Spleen (tissue), 11 donors: ENCODE measurements around the gene KSR2. TPM values are rescaled to one million over a fixed set of nuclear protein-coding genes. Genes with fewer than 3 reads are reported as not detected.

Source experiments
- DNase-seq: peaks from one replicate; pipeline ENCODE4 v3.0.0-alpha.2; 2020
- H3K27ac ChIP-seq, 8 donors: fragments of 200-600 bp; sonication (generic) in 7 of 8; 1 replicate in 4 of 8; 2 replicates in 4 of 8; pipeline versions ENCODE4 v1.5.0 to v1.8.0; 2016 to 2021; ENCODE audit warnings: inconsistent platforms in 4 of 8, mild to moderate bottlenecking in 4 of 8, moderate library complexity in 1 of 8
- H3K27me3 ChIP-seq, 7 donors: fragments of 200-600 bp; sonication (generic) in 6 of 7; replicated peaks in 1 of 7; 1 replicate in 4 of 7; 2 replicates in 3 of 7; pipeline versions ENCODE4 v1.5.0 to v1.8.0; 2016 to 2021; ENCODE audit warnings: inconsistent platforms in 3 of 7, mild to moderate bottlenecking in 1 of 7
- H3K36me3 ChIP-seq, 6 donors: fragments of 200-600 bp; sonication (generic) in 5 of 6; 1 replicate in 4 of 6; 2 replicates in 2 of 6; pipeline versions ENCODE4 v1.5.0 to v1.8.0; 2016 to 2021; ENCODE audit warnings: inconsistent platforms in 2 of 6
- H3K4me1 ChIP-seq, 6 donors: fragments of 200-600 bp; sonication (generic) in 5 of 6; 1 replicate in 3 of 6; 2 replicates in 3 of 6; pipeline versions ENCODE4 v1.5.0 to v1.8.0; 2016 to 2021; ENCODE audit warnings: inconsistent platforms in 3 of 6
- H3K4me3 ChIP-seq, 8 donors: fragments of 200-600 bp; sonication (generic) in 7 of 8; 1 replicate in 4 of 8; 2 replicates in 4 of 8; pipeline versions ENCODE4 v1.5.0 to v1.8.0; 2016 to 2021; ENCODE audit warnings: inconsistent platforms in 4 of 8, mild to moderate bottlenecking in 4 of 8, moderate library complexity in 2 of 8
- H3K9me3 ChIP-seq, 8 donors: fragments of 200-600 bp; sonication (generic) in 7 of 8; 1 replicate in 4 of 8; 2 replicates in 4 of 8; pipeline versions ENCODE4 v1.5.0 to v1.8.0; 2016 to 2021; ENCODE audit warnings: inconsistent platforms in 4 of 8
- CTCF ChIP-seq, 11 experiments: fragments of 200-600 bp in 7 of 11; fragments of 450-650 bp in 4 of 11; sonication (generic) in 4 of 11; IDR thresholded peaks in 8 of 11; conservative IDR thresholded peaks in 3 of 11; 1 replicate in 7 of 11; 2 replicates in 4 of 11; pipeline versions ENCODE4 v1.4.0 to v1.8.0; 2016 to 2021; ENCODE audit warnings: antibody characterized with exemption in 11 of 11, inconsistent platforms in 4 of 11, mild to moderate bottlenecking in 1 of 11
- POLR2A ChIP-seq, 3 donors: fragments of 450-650 bp; IDR thresholded peaks; one replicate each; pipeline ENCODE4 v1.5.1; 2017; ENCODE audit warnings: antibody characterized with exemption in 3 of 3, mild to moderate bottlenecking in 1 of 3
- POLR2AphosphoS5 ChIP-seq, 3 donors: sonication (generic); formaldehyde crosslinking; IDR thresholded peaks; one replicate each; pipeline ENCODE4 v1.5.1; 2017; ENCODE audit warnings: antibody characterized with exemption in 3 of 3
- WGBS, 5 donors: extraction: QIAGEN DNeasy Blood & Tissue Kit in 3 of 5; methylation state at CpG; one replicate each; pipeline versions ENCODE4 v1.1.5 to v1.1.7; 2013 to 2018; 5-methylcytosine and 5-hydroxymethylcytosine counted together
- intact Hi-C: fragments of 100-400 bp; cut with DNase I; formaldehyde crosslinking; loops from one replicate; pipeline ENCODE4 v1.15.0; 2023; ENCODE audit warnings: low total_unique reads
- polyA plus RNA-seq, 3 donors: library from polyadenylated mRNA; stranded (reverse); fragments of 200-250 nt; gene quantifications; one replicate each; pipeline ENCODE4 v1.2.1, GENCODE V29; 2013
- total RNA-seq, 7 donors: library from RNA; depleted of rRNA in 3 of 7; stranded (reverse); fragments of >200 nt in 3 of 7; fragmentation: NEBNext Ultra II Directional in 4 of 7; extraction: Animal tissue kit (Norgen Biotek cat#: 25700) in 4 of 7; gene quantifications; one replicate each; pipeline versions ENCODE4 v1.1.0 to v1.2.1, GENCODE V29; 2016 to 2021
- donor health status: healthy with polysubstance abuse.
- donor health status: DM: no; HTN: no; CAD: no; lungs with moderate emphysema.
- donor health status: DM: no; HTN: no; CAD: no.
- donor health status: Bipolar disorder and iron deficiency.
- donor health status: healthy.
- donor health status: DM: no; HTN: no; CAD: no.
- donor health status: DM: yes; HTN: yes; CAD: no.

The KSR2 gene
- total and polyA plus RNA-seq, 10 donors: under 0.01 to 0.09 (median 0.02) TPM; not detected in 4

GRCh38 chr12:117555889-117556288, 412.9 kb downstream of the KSR2 start:
- peaks cover 0 to 25% (median 0%) of the 10 kb centered on the region in 7 donors for H3K27me3 ChIP-seq
- H3K27ac ChIP-seq: no peak overlapping the region
- H3K9me3 ChIP-seq: peaks cover 0 to 20% (median 0%) of the 10 kb centered on the region in 8 donors
- 80 to 91% (median 85%) methylated on average over 5 of the region's 5 CpGs for WGBS, 5 donors
- H3K36me3 ChIP-seq: no peaks in the 10 kb centered on the region
- DNase-seq: no peak
- no peaks in the 10 kb centered on the region for H3K4me1 ChIP-seq
- no peak overlapping the region for H3K4me3 ChIP-seq
- intact Hi-C loops: no loop called here
- no peak for TF ChIP-seq CTCF (IDR thresholded peaks at IDR 0.05 in 8 of 11, conservative IDR thresholded peaks at IDR 0.05 in 3 of 11)
- TF ChIP-seq POLR2A (IDR thresholded peaks at IDR 0.05): no peak
- no peak for TF ChIP-seq POLR2AphosphoS5 (IDR thresholded peaks at IDR 0.05)

- peaks cover 0 to 20% (median 0%) of the 10 kb centered on the region in 8 donors for H3K9me3 ChIP-seq
- WGBS, 5 donors: 80 to 95% (median 92%) methylated on average over 5 of the region's 5 CpGs
- DNase-seq: no peak
- H3K27me3 ChIP-seq: peaks cover 0 to 31% (median 0%) of the 10 kb centered on the region in 7 donors
- no peaks in the 10 kb centered on the region for H3K4me1 ChIP-seq
- no peak overlapping the region for H3K27ac ChIP-seq
- intact Hi-C loops: no loop called here
- H3K36me3 ChIP-seq: no peaks in the 10 kb centered on the region
- H3K4me3 ChIP-seq: no peak overlapping the region
- TF ChIP-seq CTCF (IDR thresholded peaks at IDR 0.05 in 8 of 11, conservative IDR thresholded peaks at IDR 0.05 in 3 of 11): no peak
- TF ChIP-seq POLR2AphosphoS5 (IDR thresholded peaks at IDR 0.05): no peak
- no peak for TF ChIP-seq POLR2A (IDR thresholded peaks at IDR 0.05)
Observed at GRCh38 chr12:117552971-117553370, 415.8 kb downstream of the KSR2 start.

GRCh38 chr12:117551665-117552064, 417.1 kb downstream of the KSR2 start:
- Histone ChIP-seq H3K36me3 (no peaks in the 10 kb centered on the region), H3K4me3 (no peak overlapping the region), H3K4me1 (no peaks in the 10 kb centered on the region), H3K27me3 (peaks cover 0 to 29% (median 0%) of the 10 kb centered on the region in 7 donors), H3K27ac (no peak overlapping the region), H3K9me3 (peaks cover 0 to 20% (median 0%) of the 10 kb centered on the region in 8 donors)
- WGBS, 5 donors: 56 to 61% (median 60%) methylated on average over 4 of the region's 4 CpGs
- no peak for DNase-seq
- intact Hi-C loops: no loop called here
- no peak for TF ChIP-seq CTCF (IDR thresholded peaks at IDR 0.05 in 8 of 11, conservative IDR thresholded peaks at IDR 0.05 in 3 of 11)

GRCh38 chr12:117547209-117547608, 421.6 kb downstream of the KSR2 start:
- Histone ChIP-seq H3K4me1 (no peaks in the 10 kb centered on the region), H3K4me3 (no peak overlapping the region), H3K27me3 (peaks cover 0 to 20% (median 0%) of the 10 kb centered on the region in 7 donors), H3K27ac (no peak overlapping the region), H3K9me3 (peaks cover 0 to 11% (median 3%) of the 10 kb centered on the region in 8 donors), H3K36me3 (no peaks in the 10 kb centered on the region)
- no peak for DNase-seq
- TF ChIP-seq POLR2AphosphoS5 (IDR thresholded peaks at IDR 0.05): no peak
- no peak for TF ChIP-seq POLR2A (IDR thresholded peaks at IDR 0.05)
- no peak for TF ChIP-seq CTCF (IDR thresholded peaks at IDR 0.05 in 8 of 11, conservative IDR thresholded peaks at IDR 0.05 in 3 of 11)
- intact Hi-C loops: no loop called here
